ENCODE data around the gene FDX2. TPM values are rescaled to one million over a fixed set of nuclear protein-coding genes. Genes with fewer than 3 reads are reported as not detected.
A peak's percentile ranks its signal among the peaks of the same experiment; 100 is the strongest.

Gene FDX2
- total RNA-seq, 1 donor from 2014 or later = 22.3 TPM

DNA sequence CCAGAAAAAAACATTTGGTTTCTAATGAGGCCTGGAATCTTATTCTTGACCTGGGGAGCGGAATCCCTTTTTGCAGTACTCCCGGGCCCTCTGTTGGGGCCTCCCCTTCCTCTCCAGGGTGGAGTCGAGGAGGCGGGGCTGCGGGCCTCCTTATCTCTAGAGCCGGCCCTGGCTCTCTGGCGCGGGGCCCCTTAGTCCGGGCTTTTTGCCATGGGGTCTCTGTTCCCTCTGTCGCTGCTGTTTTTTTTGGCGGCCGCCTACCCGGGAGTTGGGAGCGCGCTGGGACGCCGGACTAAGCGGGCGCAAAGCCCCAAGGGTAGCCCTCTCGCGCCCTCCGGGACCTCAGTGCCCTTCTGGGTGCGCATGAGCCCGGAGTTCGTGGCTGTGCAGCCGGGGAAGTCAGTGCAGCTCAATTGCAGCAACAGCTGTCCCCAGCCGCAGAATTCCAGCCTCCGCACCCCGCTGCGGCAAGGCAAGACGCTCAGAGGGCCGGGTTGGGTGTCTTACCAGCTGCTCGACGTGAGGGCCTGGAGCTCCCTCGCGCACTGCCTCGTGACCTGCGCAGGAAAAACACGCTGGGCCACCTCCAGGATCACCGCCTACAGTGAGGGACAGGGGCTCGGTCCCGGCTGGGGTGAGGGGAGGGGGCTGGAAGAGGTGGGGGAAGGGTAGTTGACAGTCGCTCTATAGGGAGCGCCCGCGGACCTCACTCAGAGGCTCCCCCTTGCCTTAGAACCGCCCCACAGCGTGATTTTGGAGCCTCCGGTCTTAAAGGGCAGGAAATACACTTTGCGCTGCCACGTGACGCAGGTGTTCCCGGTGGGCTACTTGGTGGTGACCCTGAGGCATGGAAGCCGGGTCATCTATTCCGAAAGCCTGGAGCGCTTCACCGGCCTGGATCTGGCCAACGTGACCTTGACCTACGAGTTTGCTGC is 28.7 kb downstream of the FDX2 start, which contains the start of gene ICAM4:
Gene ICAM4, plus strand, starts transcription at position 153 of the 935 bp plus-strand sequence. Its CDS starts 58 bp downstream, at position 211.
- Mint-ChIP-seq H3K27me3 (ENCODE audit: low read depth) (peaks cover 25% of the 10 kb centered on the region), H3K4me3 (ENCODE audit: unreplicated experiment) (no peak within 1 kb of the TSS), H3K27ac (ENCODE audit: unreplicated experiment) (peak within 1 kb of the TSS; percentile 49), H3K36me3 (ENCODE audit: low read depth) (peaks cover 8% of the 10 kb centered on the region), H3K4me1 (ENCODE audit: low read depth) (peaks cover 38% of the 10 kb centered on the region), H3K9me3 (ENCODE audit: low read depth) (no peaks in the 10 kb centered on the region)
- DNase-seq (ENCODE audit: low spot score) = no peak
- TF ChIP-seq, protein P1, sequence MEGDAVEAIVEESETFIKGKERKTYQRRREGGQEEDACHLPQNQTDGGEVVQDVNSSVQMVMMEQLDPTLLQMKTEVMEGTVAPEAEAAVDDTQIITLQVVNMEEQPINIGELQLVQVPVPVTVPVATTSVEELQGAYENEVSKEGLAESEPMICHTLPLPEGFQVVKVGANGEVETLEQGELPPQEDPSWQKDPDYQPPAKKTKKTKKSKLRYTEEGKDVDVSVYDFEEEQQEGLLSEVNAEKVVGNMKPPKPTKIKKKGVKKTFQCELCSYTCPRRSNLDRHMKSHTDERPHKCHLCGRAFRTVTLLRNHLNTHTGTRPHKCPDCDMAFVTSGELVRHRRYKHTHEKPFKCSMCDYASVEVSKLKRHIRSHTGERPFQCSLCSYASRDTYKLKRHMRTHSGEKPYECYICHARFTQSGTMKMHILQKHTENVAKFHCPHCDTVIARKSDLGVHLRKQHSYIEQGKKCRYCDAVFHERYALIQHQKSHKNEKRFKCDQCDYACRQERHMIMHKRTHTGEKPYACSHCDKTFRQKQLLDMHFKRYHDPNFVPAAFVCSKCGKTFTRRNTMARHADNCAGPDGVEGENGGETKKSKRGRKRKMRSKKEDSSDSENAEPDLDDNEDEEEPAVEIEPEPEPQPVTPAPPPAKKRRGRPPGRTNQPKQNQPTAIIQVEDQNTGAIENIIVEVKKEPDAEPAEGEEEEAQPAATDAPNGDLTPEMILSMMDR (IDR thresholded peaks at IDR 0.05) = no peak

DNA sequence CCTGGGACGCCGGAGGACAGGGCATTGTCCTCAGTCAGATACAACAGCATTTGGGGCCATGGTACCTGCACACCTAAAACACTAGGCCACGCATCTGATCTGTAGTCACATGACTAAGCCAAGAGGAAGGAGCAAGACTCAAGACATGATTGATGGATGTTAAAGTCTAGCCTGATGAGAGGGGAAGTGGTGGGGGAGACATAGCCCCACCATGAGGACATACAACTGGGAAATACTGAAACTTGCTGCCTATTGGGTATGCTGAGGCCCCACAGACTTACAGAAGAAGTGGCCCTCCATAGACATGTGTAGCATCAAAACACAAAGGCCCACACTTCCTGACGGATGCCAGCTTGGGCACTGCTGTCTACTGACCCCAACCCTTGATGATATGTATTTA is 30.4 kb downstream of the FDX2 start:
- peaks cover 21% of the 10 kb centered on the region for H3K4me1 Mint-ChIP-seq (ENCODE audit: low read depth)
- no peaks in the 10 kb centered on the region for H3K9me3 Mint-ChIP-seq (ENCODE audit: low read depth)
- peaks cover 8% of the 10 kb centered on the region for H3K36me3 Mint-ChIP-seq (ENCODE audit: low read depth)
- H3K27me3 Mint-ChIP-seq (ENCODE audit: low read depth) = peaks cover 12% of the 10 kb centered on the region
- H3K27ac Mint-ChIP-seq (ENCODE audit: unreplicated experiment) = no peak overlapping the region
- TF ChIP-seq, protein P1 (IDR thresholded peaks at IDR 0.05) = no peak
- DNase-seq (ENCODE audit: low spot score) = no peak
- no peak overlapping the region for H3K4me3 Mint-ChIP-seq (ENCODE audit: unreplicated experiment)

DNA sequence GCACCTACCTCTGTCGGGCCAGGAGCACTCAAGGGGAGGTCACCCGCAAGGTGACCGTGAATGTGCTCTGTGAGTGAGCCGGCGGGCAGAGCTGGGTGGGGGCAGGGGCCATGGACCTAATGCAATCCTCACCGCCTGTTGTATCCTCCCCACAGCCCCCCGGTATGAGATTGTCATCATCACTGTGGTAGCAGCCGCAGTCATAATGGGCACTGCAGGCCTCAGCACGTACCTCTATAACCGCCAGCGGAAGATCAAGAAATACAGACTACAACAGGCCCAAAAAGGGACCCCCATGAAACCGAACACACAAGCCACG is 30.9 kb downstream of the FDX2 start:
- no peak for DNase-seq (ENCODE audit: low spot score)
- Mint-ChIP-seq H3K36me3 (ENCODE audit: low read depth) (peaks cover 9% of the 10 kb centered on the region), H3K4me1 (ENCODE audit: low read depth) (peaks cover 17% of the 10 kb centered on the region), H3K27me3 (ENCODE audit: low read depth) (peaks cover 9% of the 10 kb centered on the region), H3K27ac (ENCODE audit: unreplicated experiment) (no peak overlapping the region), H3K9me3 (ENCODE audit: low read depth) (no peaks in the 10 kb centered on the region), H3K4me3 (ENCODE audit: unreplicated experiment) (no peak overlapping the region)
- TF ChIP-seq, protein P1 (IDR thresholded peaks at IDR 0.05) = no peak

DNA sequence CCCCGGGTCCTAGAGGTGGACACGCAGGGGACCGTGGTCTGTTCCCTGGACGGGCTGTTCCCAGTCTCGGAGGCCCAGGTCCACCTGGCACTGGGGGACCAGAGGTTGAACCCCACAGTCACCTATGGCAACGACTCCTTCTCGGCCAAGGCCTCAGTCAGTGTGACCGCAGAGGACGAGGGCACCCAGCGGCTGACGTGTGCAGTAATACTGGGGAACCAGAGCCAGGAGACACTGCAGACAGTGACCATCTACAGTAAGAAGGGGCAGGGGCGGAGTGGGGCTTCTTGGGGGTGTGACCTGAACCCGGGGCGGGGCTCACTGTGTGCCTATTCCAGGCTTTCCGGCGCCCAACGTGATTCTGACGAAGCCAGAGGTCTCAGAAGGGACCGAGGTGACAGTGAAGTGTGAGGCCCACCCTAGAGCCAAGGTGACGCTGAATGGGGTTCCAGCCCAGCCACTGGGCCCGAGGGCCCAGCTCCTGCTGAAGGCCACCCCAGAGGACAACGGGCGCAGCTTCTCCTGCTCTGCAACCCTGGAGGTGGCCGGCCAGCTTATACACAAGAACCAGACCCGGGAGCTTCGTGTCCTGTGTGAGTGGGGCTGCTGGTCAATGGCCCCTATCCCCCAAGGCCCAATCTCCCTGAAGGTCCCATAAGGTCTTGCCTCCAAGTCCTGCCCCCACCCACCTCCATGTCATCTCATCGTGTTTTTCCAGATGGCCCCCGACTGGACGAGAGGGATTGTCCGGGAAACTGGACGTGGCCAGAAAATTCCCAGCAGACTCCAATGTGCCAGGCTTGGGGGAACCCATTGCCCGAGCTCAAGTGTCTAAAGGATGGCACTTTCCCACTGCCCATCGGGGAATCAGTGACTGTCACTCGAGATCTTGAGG is 31.5 kb downstream of the FDX2 start:
- Mint-ChIP-seq H3K36me3 (ENCODE audit: low read depth) (peaks cover 11% of the 10 kb centered on the region), H3K4me1 (ENCODE audit: low read depth) (peaks cover 14% of the 10 kb centered on the region), H3K9me3 (ENCODE audit: low read depth) (no peaks in the 10 kb centered on the region), H3K27me3 (ENCODE audit: low read depth) (peaks cover 9% of the 10 kb centered on the region), H3K4me3 (ENCODE audit: unreplicated experiment) (no peak overlapping the region), H3K27ac (ENCODE audit: unreplicated experiment) (no peak overlapping the region)
- DNase-seq (ENCODE audit: low spot score) = no peak
- TF ChIP-seq, protein P1 (IDR thresholded peaks at IDR 0.05) = no peak

Data from chondrocyte (in vitro differentiated cells).